Heart right ventricle (tissue), 16 donors: Measurements from ENCODE around the gene PLEKHA7. TPM values are rescaled to one million over a fixed set of nuclear protein-coding genes. Genes with fewer than 3 reads are reported as not detected.

Source experiments
- ATAC-seq, 8 donors: fragments of 200-7000 bp; cut with Tn5 transposase; one replicate each; pipeline ENCODE4 v1.9.1; 2020; ENCODE audit warnings: mild to moderate bottlenecking in 8 of 8, moderate library complexity in 8 of 8, moderate number of reproducible peaks in 1 of 8
- DNase-seq, 2 donors: peaks; one replicate each; pipeline ENCODE4 v3.0.0-alpha.2; 2020
- H3K27ac ChIP-seq, 10 donors: fragments of 200-600 bp; sonication (generic) in 2 of 10; one replicate each; pipeline versions ENCODE4 v1.5.0 to v1.8.0; 2020 to 2022; ENCODE audit warnings: mild to moderate bottlenecking in 3 of 10
- H3K27me3 ChIP-seq, 7 donors: fragments of 200-600 bp; one replicate each; pipeline ENCODE4 v1.8.0; 2021 to 2022; ENCODE audit warnings: mild to moderate bottlenecking in 2 of 7
- H3K36me3 ChIP-seq, 9 donors: fragments of 200-600 bp; sonication (generic) in 1 of 9; one replicate each; pipeline versions ENCODE4 v1.5.0 to v1.8.0; 2020 to 2022; ENCODE audit warnings: mild to moderate bottlenecking in 2 of 9
- H3K4me1 ChIP-seq, 9 donors: fragments of 200-600 bp; sonication (generic) in 1 of 9; one replicate each; pipeline versions ENCODE4 v1.5.0 to v1.8.0; 2020 to 2022; ENCODE audit warnings: mild to moderate bottlenecking in 4 of 9
- H3K4me3 ChIP-seq, 10 donors: fragments of 200-600 bp; sonication (generic) in 2 of 10; one replicate each; pipeline versions ENCODE4 v1.5.0 to v1.8.0; 2020 to 2022; ENCODE audit warnings: mild to moderate bottlenecking in 7 of 10, moderate library complexity in 2 of 10
- H3K9me3 ChIP-seq, 11 donors: fragments of 200-600 bp in 10 of 11; sonication (generic) in 2 of 11; one replicate each; pipeline versions ENCODE4 v1.5.0 to v1.8.0; 2013 to 2022; ENCODE audit warnings: mild to moderate bottlenecking in 2 of 11, control low read depth in 1 of 11, moderate library complexity in 1 of 11
- WGBS, 2 donors: extraction: QIAGEN DNeasy Blood & Tissue Kit; methylation state at CpG; one replicate each; pipeline ENCODE4 v1.1.7; 2013; ENCODE audit warnings: inconsistent platforms in 1 of 2; 5-methylcytosine and 5-hydroxymethylcytosine counted together
- intact Hi-C, 10 donors: fragments of 100-400 bp; cut with DNase I; formaldehyde crosslinking; loops; one replicate each; pipeline versions ENCODE4 v1.11.1 to v1.14.2; 2022
- polyA plus RNA-seq, 2 donors: library from polyadenylated mRNA; stranded (reverse); fragments of 200-250 nt; gene quantifications; one replicate each; pipeline ENCODE4 v1.2.3, GENCODE V29; 2013
- total RNA-seq, 10 donors: library from RNA; stranded (reverse); fragmentation: NEBNext Ultra II Directional in 3 of 10; extraction: Animal tissue kit (Norgen Biotek cat#: 25700) in 3 of 10; gene quantifications; one replicate each; pipeline versions ENCODE4 v1.2.1 to v1.2.4, GENCODE V29; 2021 to 2023
- TF ChIP-seq, protein P1 (sequence below), 9 donors: fragments of 200-600 bp; sonication (generic) in 2 of 9; IDR thresholded peaks; one replicate each; pipeline versions ENCODE4 v1.5.0 to v1.8.0; 2021 to 2022; ENCODE audit warnings: antibody characterized with exemption in 9 of 9, mild to moderate bottlenecking in 5 of 9, moderate library complexity in 1 of 9
- donor health status: Arrhythmogenic right ventricular cardiomyopathy.
- donor health status: ischemic (EF 13 %, LVEDD 7.1; RV severe dilation, severe dysfunction).
- donor health status: healthy with polysubstance abuse.
- donor health status: DM: no; HTN: yes; CAD: no.
- donor health status: DM: no; HTN: no; CAD: no.
- donor health status: ischemic (EF 25% LVEDD 6.9; RV normal size, moderate dysfunction).
- donor health status: ischemic (EF 25% LVEDD 5.7; RV mildly dilated, moderate dysfunction).
- donor health status: healthy.
- donor health status: DM: yes; HTN: yes; CAD: no.
- donor health status: Ischemic cardiomyopathy.
- donor health status: ischemic (EF 35%, LVEDD 5.7; RV mildly dilated, moderate dysfunction).
- donor health status: nonischemic (EF 11% LVEDD 7.7; RV severe dilation, severe dysfunction).
- donor health status: DM: yes; HTN: yes; CAD: no.
- donor health status: PGD.
- donor health status: ischemic (EF 29% LVEDD 5.4; RV normal size, mild dysfunction).
- donor health status: nonischemic (EF 23%, LVEDD 6.1; RV moderate dilation, normal function).

PLEKHA7 gene
- total and polyA plus RNA-seq, 12 donors, result 15.3 to 46.9 (median 24.0) TPM

DNA sequence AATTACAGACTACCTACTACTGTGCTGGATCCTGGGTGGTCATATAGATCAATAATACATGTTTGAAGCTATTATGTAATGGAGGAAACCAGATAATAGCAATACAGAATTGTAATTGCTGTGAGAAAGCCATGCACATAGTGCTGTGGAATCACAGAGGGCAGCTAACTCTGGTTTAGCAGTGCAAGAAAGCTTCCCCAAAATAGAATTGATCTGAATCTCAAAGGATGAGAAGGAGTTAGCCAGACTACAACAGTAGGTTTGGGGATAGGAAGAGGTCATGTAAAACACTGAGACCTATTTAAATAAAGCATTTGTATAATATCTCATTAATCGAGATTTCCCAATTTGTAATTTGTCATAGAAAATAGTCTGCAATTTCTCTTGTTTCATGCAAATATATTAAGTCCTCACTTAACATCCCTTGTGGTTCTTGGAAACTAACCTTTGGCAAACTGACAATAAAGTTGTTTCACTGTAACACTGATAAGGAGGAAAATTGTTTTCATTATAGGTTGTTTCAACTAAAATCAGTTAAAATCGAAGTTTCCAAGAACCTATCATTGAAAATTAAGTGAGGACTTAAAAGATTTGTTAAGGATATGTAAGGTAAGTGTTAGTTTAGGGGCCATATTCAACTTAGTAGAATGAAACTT, 268.1 kb downstream of the PLEKHA7 start:
- Histone ChIP-seq H3K27me3 (no peaks in the 10 kb centered on the region), H3K4me1 (peaks cover 0 to 69% (median 50%) of the 10 kb centered on the region in 9 donors), H3K36me3 (peaks cover 0 to 90% (median 39%) of the 10 kb centered on the region in 9 donors), H3K27ac (no peak overlapping the region), H3K9me3 (no peaks in the 10 kb centered on the region), H3K4me3 (no peak overlapping the region)
- intact Hi-C loops, result no loop called here
- TF ChIP-seq, protein P1, sequence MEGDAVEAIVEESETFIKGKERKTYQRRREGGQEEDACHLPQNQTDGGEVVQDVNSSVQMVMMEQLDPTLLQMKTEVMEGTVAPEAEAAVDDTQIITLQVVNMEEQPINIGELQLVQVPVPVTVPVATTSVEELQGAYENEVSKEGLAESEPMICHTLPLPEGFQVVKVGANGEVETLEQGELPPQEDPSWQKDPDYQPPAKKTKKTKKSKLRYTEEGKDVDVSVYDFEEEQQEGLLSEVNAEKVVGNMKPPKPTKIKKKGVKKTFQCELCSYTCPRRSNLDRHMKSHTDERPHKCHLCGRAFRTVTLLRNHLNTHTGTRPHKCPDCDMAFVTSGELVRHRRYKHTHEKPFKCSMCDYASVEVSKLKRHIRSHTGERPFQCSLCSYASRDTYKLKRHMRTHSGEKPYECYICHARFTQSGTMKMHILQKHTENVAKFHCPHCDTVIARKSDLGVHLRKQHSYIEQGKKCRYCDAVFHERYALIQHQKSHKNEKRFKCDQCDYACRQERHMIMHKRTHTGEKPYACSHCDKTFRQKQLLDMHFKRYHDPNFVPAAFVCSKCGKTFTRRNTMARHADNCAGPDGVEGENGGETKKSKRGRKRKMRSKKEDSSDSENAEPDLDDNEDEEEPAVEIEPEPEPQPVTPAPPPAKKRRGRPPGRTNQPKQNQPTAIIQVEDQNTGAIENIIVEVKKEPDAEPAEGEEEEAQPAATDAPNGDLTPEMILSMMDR (IDR thresholded peaks at IDR 0.05), result no peak
- no peak for DNase-seq
- WGBS, 2 donors, result 85 to 90% methylated on average over 2 of the region's 2 CpGs
- no peak for ATAC-seq

DNA sequence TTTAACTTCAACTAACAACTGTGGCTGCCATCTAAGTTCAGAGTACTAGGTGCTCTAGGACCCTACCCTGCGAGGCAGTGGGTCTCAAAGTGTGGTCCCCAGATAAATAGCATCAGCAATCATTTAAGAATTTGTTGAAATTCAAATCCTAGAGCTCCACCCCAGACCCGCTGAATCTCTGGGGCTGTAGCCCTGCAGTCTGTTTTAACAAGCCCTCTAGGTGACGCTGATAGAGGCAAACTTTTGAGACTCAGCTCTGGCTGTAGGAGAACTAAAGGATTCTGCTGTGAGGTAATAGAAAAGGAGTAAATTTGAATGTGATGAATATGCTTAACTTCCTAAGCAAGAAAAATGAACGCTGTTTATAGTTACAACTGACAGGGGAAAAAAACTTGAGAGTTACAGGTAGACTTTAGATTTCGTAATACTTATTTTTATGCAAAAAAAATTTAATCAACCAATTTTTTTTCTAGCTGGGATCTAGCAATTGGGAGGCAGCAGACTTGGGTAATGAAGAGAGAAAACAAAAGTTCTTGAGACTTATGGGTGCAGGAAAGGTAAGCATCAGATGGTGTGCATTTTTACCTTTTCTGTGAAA, 270.0 kb downstream of the PLEKHA7 start:
- Histone ChIP-seq H3K4me1 (peaks cover 0 to 86% (median 62%) of the 10 kb centered on the region in 9 donors), H3K4me3 (no peak overlapping the region), H3K27ac (no peak overlapping the region), H3K9me3 (no peaks in the 10 kb centered on the region), H3K27me3 (no peaks in the 10 kb centered on the region), H3K36me3 (peaks cover 0 to 72% (median 25%) of the 10 kb centered on the region in 9 donors)
- TF ChIP-seq, protein P1 (IDR thresholded peaks at IDR 0.05), result no peak
- WGBS, 2 donors, result 86 to 90% methylated on average over 5 of the region's 5 CpGs
- DNase-seq (no peak), ATAC-seq (no peak)
- intact Hi-C loops, result no loop called here

DNA sequence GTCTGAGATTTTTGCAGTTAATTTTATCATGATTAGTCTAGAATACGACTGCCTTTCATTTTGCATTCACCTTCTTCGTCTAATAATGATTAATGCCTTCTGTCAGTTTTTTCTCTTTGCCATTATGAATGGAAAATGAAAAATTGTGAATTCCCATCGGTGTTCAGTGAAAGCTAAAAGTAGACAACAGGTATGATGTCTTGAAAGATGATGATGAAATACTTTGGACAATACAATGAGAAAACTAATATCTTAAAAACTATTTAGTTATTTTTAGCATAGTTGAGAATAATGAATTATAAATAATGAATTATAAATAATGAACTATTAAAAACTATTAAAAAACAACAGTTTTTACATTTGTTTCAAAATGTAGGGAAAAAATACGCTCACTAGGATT, 270.7 kb downstream of the PLEKHA7 start:
- DNase-seq, result no peak
- WGBS, 2 donors, result 89 to 90% methylated on average over 4 of the region's 4 CpGs
- intact Hi-C loops, result no loop called here
- Histone ChIP-seq H3K4me3 (no peak overlapping the region), H3K27me3 (no peaks in the 10 kb centered on the region), H3K36me3 (peaks cover 0 to 64% (median 17%) of the 10 kb centered on the region in 9 donors), H3K27ac (no peak overlapping the region), H3K4me1 (peaks cover 0 to 86% (median 62%) of the 10 kb centered on the region in 9 donors), H3K9me3 (no peaks in the 10 kb centered on the region)
- TF ChIP-seq, protein P1 (IDR thresholded peaks at IDR 0.05), result no peak
- ATAC-seq, result no peak

DNA sequence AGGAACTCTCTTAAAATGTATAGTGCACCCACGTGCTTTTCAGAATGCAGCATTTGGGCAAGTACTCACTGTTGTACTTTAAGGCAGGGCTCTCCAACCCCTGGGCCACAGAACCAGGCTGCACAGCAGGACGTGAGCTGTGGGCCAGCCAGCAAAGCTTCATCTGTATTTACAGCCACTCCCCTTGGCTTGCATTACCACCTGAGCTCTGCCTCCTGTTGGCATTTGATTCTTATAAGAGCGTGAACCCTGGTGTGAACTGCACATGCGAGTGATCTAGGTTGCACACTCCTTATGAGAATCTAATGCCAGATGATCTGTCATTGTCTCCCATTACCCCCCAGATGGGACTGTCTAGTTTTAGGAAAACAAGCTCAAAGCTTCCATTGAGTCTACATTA, 272.7 kb downstream of the PLEKHA7 start:
- no peak for DNase-seq
- intact Hi-C loops, result no loop called here
- no peak for ATAC-seq
- 69 to 79% methylated on average over 4 of the region's 4 CpGs for WGBS, 2 donors
- H3K9me3 ChIP-seq, result no peaks in the 10 kb centered on the region
- H3K4me1 ChIP-seq, result peaks cover 0 to 77% (median 64%) of the 10 kb centered on the region in 9 donors
- H3K36me3 ChIP-seq, result peaks cover 0 to 44% (median 7%) of the 10 kb centered on the region in 9 donors
- TF ChIP-seq, protein P1 (IDR thresholded peaks at IDR 0.05), result no peak
- H3K27ac ChIP-seq, result no peak overlapping the region
- H3K27me3 ChIP-seq, result no peaks in the 10 kb centered on the region
- H3K4me3 ChIP-seq, result no peak overlapping the region
